ENCODE measurements around the gene MAGEC3.

- no peak for TF ChIP-seq CTCF (IDR thresholded peaks at IDR 0.05; ENCODE audit: insufficient read depth, low read depth, low read length)
- no peak for TF ChIP-seq EZH2 (IDR thresholded peaks at IDR 0.05; ENCODE audit: insufficient read depth, low read length)
These were observed 26.7 kb upstream of the MAGEC3 start for GRCh38 chrX:141811438-141811837.

Measured in astrocyte (in vitro differentiated cells and primary cell).